SK-N-MC (cell line): ENCODE data around the gene VPS35L.

ENCODE experiments used
- EZH2 ChIP-seq: fragments of 200-600 bp; sonication (generic); IDR thresholded peaks from one replicate; pipeline ENCODE4 v1.6.1; 2017; ENCODE audit warnings: antibody characterized with exemption
- POLR2AphosphoS5 ChIP-seq: IDR thresholded peaks from 2 replicates; pipeline ENCODE4 v1.6.1; 2012; ENCODE audit warnings: mild to moderate bottlenecking, low read depth, low read length, borderline replicate concordance

DNA sequence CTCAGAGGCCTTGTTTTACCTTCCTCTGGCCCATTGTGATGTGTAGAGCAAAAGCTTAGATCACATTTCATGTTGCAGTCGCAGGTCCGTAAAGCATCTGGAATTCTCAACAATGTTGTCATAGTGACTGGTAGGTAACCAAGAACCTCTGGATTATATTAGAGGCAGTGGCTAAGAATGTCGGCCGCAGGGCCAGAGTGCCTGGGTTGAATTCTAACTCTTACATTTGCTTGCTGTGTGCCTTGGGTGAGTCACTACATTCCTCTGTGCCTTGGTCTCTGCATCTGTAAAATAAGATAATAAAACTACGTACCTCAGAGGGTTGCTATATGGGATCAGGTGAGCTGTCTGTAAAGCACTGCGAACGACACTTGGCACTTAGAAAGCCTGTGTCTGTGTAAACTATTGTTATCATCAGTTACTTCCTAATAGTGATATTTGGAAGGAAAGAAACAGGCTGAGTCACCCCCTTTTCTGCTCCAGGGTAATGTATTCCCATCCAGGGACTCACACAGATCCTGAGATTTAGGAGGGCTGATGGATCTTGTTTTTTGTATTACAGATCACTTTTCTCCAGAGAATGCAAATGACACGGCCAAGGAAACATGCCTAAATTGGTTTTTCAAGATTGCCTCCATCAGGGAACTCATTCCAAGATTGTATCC is 52.2 kb downstream of the VPS35L start:
- TF ChIP-seq POLR2AphosphoS5, result no peak
- no peak for TF ChIP-seq EZH2
